Smooth muscle cell (in vitro differentiated cells): ENCODE data around the gene RFTN2. TPM values are rescaled to one million over a fixed set of nuclear protein-coding genes. Genes with fewer than 3 reads are reported as not detected.
"Not testable (repeated sequence)": the region's sequence is repeated elsewhere in the genome, so short reads cannot be mapped to it uniquely, and the experiment has no call there.

Source experiments
- DNase-seq: peaks from one replicate; lab custom pipeline; 2025; ENCODE audit not compliant: unreplicated experiment; lab: John Stamatoyannopoulos, UW
- H2AFZ ChIP-seq: fragments of 200-600 bp; sonication (generic); 2 replicates; pipeline ENCODE4 v1.6.0; 2016; ENCODE audit warnings: antibody characterized with exemption, low read depth, mild to moderate bottlenecking
- H3F3A ChIP-seq: fragments of 200-600 bp; sonication (generic); 2 replicates; pipeline ENCODE4 v1.6.0; 2017; ENCODE audit warnings: antibody characterized with exemption, low read depth
- H3K27ac ChIP-seq: fragments of 200-600 bp; sonication (generic); 2 replicates; pipeline ENCODE4 v1.5.1; 2016; ENCODE audit warnings: low read depth, mild to moderate bottlenecking
- H3K27me3 ChIP-seq: fragments of 200-600 bp; sonication (generic); 2 replicates; pipeline ENCODE4 v1.6.1; 2016; ENCODE audit warnings: low read depth, mild to moderate bottlenecking
- H3K36me3 ChIP-seq: fragments of 200-600 bp; sonication (generic); 2 replicates; pipeline ENCODE4 v1.5.1; 2016; ENCODE audit warnings: low read depth
- H3K4me1 ChIP-seq: fragments of 200-600 bp; sonication (generic); 2 replicates; pipeline ENCODE4 v1.5.1; 2016; ENCODE audit warnings: low read depth
- H3K4me2 ChIP-seq: fragments of 200-600 bp; sonication (generic); 2 replicates; pipeline ENCODE4 v1.6.0; 2016; ENCODE audit warnings: mild to moderate bottlenecking
- H3K4me3 ChIP-seq: fragments of 200-600 bp; sonication (generic); 2 replicates; pipeline ENCODE4 v1.5.1; 2016; ENCODE audit warnings: mild to moderate bottlenecking
- H3K79me2 ChIP-seq: fragments of 200-600 bp; sonication (generic); 2 replicates; pipeline ENCODE4 v1.6.0; 2016; ENCODE audit warnings: low read depth, mild to moderate bottlenecking
- H3K9ac ChIP-seq: fragments of 200-600 bp; sonication (generic); 2 replicates; pipeline ENCODE4 v1.6.0; 2016; ENCODE audit warnings: low read depth
- H3K9me3 ChIP-seq: fragments of 200-600 bp; sonication (generic); replicated peaks from 2 replicates; pipeline ENCODE4 v1.5.1; 2016; ENCODE audit warnings: low read depth
- H4K20me1 ChIP-seq: fragments of 200-600 bp; sonication (generic); 2 replicates; pipeline ENCODE4 v1.6.0; 2016; ENCODE audit warnings: low read depth
- WGBS: methylation state at CpG from one replicate; pipeline ENCODE4 v1.1.7; 2016; ENCODE audit warnings: low lambda C conversion rate; 5-methylcytosine and 5-hydroxymethylcytosine counted together
- polyA plus RNA-seq: library from polyadenylated mRNA; unstranded; fragments of >200 nt; fragmentation: Nextera tagmentation; extraction: Ambion mirVana; gene quantifications from 2 replicates; pipeline ENCODE4 v1.2.1, GENCODE V29; 2016
- total RNA-seq: library from RNA; depleted of rRNA; stranded (reverse); fragments of >200 nt; gene quantifications from 2 replicates; pipeline ENCODE4 v1.2.3, GENCODE V29; 2014
- TF ChIP-seq, protein P1 (sequence below): fragments of 200-600 bp; sonication (generic); IDR thresholded peaks from 2 replicates; pipeline ENCODE4 v1.5.1; 2017; ENCODE audit warnings: borderline replicate concordance, mild to moderate bottlenecking, antibody characterized with exemption; ENCODE audit not compliant: insufficient read depth, poor library complexity, severe bottlenecking

Gene RFTN2
- total and polyA plus RNA-seq, 2 experiments from 2014 or later: 9.5 to 15.9 TPM

DNA sequence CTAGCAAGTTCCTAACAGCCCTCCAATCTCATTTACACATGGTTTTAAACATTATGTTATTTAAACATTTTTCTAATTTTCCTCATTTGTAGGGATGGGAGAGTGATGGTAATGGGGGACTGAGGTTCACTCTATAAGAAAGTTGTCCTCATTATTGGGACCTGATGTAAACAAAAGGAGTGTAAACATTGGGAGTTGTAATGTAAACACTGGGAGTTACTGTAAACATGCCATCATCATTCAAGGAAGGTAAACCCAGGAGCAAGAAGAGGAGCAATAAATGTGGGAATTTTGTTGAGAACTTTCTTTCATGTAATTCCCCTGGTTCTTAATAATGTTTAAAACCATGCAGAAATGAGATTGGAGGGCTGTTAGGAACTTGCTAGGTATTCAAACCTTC, 17.8 kb downstream of the RFTN2 start:
- Histone ChIP-seq H3F3A (no peaks in the 10 kb centered on the region), H3K27me3 (no peaks in the 10 kb centered on the region), H3K4me2 (no peak overlapping the region), H2AFZ (no peak overlapping the region), H4K20me1 (no peaks in the 10 kb centered on the region), H3K4me3 (no peak overlapping the region), H3K9ac (no peak overlapping the region), H3K27ac (no peak overlapping the region), H3K4me1 (no peaks in the 10 kb centered on the region), H3K9me3 (no peaks in the 10 kb centered on the region), H3K36me3 (no peaks in the 10 kb centered on the region), H3K79me2 (no peaks in the 10 kb centered on the region)
- no peak for DNase-seq
- TF ChIP-seq, protein P1, sequence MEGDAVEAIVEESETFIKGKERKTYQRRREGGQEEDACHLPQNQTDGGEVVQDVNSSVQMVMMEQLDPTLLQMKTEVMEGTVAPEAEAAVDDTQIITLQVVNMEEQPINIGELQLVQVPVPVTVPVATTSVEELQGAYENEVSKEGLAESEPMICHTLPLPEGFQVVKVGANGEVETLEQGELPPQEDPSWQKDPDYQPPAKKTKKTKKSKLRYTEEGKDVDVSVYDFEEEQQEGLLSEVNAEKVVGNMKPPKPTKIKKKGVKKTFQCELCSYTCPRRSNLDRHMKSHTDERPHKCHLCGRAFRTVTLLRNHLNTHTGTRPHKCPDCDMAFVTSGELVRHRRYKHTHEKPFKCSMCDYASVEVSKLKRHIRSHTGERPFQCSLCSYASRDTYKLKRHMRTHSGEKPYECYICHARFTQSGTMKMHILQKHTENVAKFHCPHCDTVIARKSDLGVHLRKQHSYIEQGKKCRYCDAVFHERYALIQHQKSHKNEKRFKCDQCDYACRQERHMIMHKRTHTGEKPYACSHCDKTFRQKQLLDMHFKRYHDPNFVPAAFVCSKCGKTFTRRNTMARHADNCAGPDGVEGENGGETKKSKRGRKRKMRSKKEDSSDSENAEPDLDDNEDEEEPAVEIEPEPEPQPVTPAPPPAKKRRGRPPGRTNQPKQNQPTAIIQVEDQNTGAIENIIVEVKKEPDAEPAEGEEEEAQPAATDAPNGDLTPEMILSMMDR: no peak

DNA sequence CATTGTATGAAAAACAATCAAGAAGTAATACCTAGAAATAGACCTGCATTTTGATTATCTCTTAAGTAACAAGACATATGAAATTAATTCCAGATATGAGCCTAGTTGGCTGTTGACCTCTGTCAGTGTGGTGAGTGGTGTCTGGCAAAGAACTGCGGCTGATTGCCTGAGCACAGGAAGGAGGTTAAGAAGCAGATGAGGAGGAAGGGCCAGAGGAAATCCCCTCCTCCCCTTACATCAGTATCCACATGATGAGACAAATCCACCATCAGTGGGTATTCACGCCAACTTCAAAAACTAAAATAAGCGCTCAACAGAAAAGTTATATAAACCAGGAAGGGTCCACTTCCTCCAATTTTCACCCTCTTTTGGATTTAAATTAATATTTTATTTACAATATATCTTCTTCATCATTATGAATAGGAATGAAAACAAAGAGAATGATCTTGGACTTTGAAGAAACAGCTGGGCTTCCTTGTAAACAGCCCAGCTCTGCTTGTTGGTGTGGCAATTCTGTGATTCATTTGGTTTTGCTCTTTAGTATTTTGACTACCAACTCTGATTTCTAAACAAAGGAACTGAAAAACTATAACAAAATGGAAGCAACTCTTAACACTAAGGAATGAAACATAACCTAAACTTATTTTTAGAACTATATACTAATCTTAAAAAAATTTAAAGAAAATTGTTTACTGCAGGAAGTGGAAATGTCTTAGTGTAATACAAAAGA, 27.3 kb downstream of the RFTN2 start:
- TF ChIP-seq, protein P1: no peak
- Histone ChIP-seq H3K4me2 (no peak overlapping the region), H3K79me2 (no peaks in the 10 kb centered on the region), H3K36me3 (no peaks in the 10 kb centered on the region), H4K20me1 (no peaks in the 10 kb centered on the region), H2AFZ (no peak overlapping the region), H3K9me3 (no peaks in the 10 kb centered on the region), H3K9ac (no peak overlapping the region), H3F3A (no peaks in the 10 kb centered on the region), H3K27ac (no peak overlapping the region), H3K4me3 (no peak overlapping the region), H3K4me1 (no peaks in the 10 kb centered on the region), H3K27me3 (no peaks in the 10 kb centered on the region)
- WGBS: 87% methylated on average over 3 of the region's 3 CpGs
- no peak for DNase-seq

DNA sequence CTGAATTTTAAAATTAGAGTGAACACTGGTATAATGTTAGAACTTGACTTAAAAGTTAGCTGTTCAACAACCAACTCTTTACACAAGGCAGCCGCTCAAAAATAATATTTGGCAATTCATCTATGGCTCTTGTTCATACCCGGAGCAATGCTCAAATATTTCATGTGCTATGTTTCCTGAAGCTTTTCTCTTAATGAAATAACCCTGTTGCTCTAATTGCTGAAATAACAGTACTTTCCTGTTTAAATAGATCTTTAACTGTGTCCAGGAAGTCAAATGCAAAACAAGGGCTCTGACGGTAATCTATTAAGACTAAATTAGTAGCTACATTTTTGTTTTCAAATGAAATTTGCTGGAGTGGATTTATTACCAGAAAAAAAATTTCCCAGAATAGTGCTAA, 33.7 kb downstream of the RFTN2 start:
- Histone ChIP-seq H3K79me2 (no peaks in the 10 kb centered on the region), H3K36me3 (no peaks in the 10 kb centered on the region), H3K4me3 (no peak overlapping the region), H3K9ac (no peak overlapping the region), H3K9me3 (no peaks in the 10 kb centered on the region), H3K27me3 (no peaks in the 10 kb centered on the region), H4K20me1 (no peaks in the 10 kb centered on the region), H3F3A (no peaks in the 10 kb centered on the region), H3K27ac (no peak overlapping the region), H3K4me2 (no peak overlapping the region), H3K4me1 (no peaks in the 10 kb centered on the region), H2AFZ (no peak overlapping the region)
- 95% methylated on average over 3 of the region's 3 CpGs for WGBS
- no peak for DNase-seq
- TF ChIP-seq, protein P1: no peak

DNA sequence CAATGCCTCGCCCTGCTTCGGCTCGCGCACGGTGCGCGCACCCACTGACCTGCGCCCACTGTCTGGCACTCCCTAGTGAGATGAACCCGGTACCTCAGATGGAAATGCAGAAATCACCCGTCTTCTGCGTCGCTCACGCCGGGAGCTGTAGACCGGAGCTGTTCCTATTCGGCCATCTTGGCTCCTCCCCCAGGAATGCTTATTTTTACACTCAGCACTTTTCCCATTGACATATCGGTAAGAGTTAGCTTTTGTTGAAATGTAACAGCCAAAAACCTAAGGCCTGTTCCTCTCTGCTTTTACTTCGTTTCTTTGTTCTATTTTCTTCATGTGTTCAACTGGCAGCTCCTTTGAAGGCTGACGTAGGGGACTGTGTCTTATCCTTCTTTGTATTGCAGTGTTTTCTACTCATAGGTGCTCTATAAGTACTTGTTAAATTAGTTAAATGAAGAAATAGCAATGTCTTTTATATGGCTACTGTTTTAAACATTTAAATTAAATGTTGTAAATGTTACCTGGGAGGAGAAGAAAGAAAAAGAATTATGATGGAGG, 34.7 kb downstream of the RFTN2 start:
- WGBS: 91% methylated on average over 11 of the region's 19 CpGs
- H4K20me1 ChIP-seq, DNase-seq, H3K79me2 ChIP-seq, H3K4me2 ChIP-seq, H3K36me3 ChIP-seq, H3K4me1 ChIP-seq, H3K27ac ChIP-seq, H3F3A ChIP-seq, H2AFZ ChIP-seq, H3K9me3 ChIP-seq, H3K4me3 ChIP-seq, H3K27me3 ChIP-seq, H3K9ac ChIP-seq: not testable (repeated sequence)
